Epithelial cell of proximal tubule (primary cell): ENCODE data around the gene CHRFAM7A. TPM values are rescaled to one million over a fixed set of nuclear protein-coding genes. Genes with fewer than 3 reads are reported as not detected.
"Not testable (repeated sequence)": the region's sequence is repeated elsewhere in the genome, so short reads cannot be mapped to it uniquely, and the experiment has no call there.

Experiments used
- DNase-seq: peaks from one replicate; pipeline ENCODE4 v3.0.0-alpha.2; 2011; ENCODE audit warnings: low read depth
- H3K4me3 ChIP-seq: 2 replicates; pipeline ENCODE4 v1.5.1; 2011; ENCODE audit warnings: low read depth, mild to moderate bottlenecking, low read length
- total RNA-seq: library from RNA; depleted of rRNA; stranded (reverse); fragments of >200 nt; gene quantifications from 2 replicates; pipeline ENCODE4 v1.2.3, GENCODE V29; 2015

Gene CHRFAM7A
- total RNA-seq, result 0.07 TPM in 1 of 2 replicates, not detected in the other

DNA sequence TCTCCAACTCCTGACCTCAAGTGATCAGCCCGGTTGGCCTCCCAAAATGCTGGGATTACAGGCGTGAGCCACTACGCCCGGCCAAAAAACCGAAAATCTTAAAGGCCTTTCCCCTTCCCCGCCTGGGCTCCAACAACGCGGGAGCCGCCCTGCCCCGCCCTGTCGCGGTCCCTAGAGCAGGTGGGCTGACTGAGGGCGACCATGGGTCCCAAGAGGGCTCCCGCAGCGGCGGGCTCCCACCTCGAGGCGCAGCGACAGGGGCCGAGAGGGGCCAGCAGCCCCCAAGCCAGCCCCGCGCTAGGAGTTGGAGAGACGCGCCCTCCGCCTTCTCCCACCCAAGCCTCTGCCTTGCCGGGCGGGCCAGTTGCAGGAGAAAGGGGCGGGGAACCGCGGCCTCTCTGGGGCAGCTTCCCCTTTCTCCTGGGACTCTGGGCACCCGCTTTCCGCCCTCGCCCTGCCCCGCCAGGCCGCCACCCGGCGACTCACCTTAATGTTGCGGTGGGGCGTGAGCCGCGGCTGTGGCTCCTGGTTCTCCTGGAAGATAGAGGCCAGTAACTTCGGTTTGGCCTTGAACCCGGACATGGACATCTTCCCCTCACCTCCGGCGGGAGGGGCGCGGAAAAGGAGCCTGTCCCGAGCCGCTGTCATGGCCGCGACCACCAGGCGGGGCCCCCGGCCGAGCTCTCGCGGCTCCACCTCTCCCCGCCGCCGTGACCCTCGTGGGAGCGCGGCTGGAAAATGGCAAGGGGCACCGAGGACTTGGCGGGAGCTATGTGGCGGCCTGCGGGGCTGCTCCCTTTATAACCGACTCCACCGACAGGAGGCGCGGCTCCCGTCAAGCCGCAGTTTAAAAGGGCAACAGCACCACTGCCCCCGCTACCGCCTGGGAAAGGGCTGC lies at the start of gene CHRFAM7A:
CHRFAM7A (minus strand) TSS at position 775 of the 898 bp plus-strand sequence. CDS start 10,189 bp downstream, outside the sequence.
- H3K4me3 ChIP-seq, DNase-seq: not testable (repeated sequence)

DNA sequence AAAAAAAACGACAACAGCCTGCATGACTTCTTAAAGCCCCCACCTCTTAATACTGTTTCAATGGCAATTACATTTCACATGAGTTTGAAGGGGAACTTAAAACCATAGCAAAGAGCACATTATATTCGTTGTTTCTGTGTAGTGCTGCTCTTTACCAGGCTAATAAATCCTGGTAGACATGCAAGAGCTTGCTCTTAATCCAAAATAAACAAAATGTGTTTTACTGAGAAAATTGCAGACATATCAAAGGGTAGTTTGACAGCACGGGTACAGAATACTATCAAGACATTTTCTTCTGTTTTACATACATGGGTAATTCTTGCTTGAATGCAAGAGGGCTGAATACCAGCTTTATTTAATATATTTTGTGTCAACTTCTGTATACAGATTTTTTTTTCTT lies 45.0 kb upstream of the CHRFAM7A start:
- not testable (repeated sequence) for DNase-seq

DNA sequence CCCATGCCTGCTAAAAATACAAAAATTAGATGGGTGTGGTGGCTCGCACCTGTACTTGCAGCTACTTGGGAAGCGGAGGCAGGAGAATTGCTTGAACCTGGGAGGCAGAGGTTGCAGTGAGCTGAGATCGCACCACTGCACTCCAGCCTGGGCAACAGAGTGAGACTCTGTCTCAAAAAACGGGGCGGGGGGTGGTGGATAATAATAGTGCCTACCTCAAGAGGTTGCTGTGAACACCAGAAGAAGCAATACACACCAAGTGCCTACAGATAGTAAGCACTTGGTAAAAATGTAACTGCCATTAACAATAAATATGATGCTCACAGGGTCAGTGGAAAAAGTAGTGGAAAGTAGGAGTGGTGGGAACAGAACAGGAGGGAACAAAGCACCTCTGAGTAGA lies 42.5 kb upstream of the CHRFAM7A start:
- DNase-seq, H3K4me3 ChIP-seq: not testable (repeated sequence)

More for the DNA sequence above, 45.0 kb upstream of the CHRFAM7A start:
- not testable (repeated sequence) for H3K4me3 ChIP-seq

DNA sequence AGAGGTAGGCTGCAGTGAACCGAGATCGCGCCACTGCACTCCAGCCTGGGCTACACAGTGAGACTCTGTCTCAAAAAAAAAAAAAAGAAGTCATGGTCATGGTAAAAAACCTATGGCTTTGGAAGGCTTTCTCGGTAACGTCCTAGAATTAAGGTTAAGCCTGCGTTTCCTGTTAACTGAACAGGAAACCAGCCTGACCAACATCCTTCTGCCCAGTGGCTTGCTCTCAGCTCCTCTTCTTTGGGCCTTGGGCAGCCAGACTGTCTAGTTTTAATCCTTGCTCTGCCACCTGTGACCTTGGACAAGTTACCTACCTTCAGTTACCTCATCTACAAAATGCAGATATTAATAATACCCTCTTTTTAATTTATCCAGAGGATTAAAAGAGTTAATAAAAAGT lies 27.4 kb upstream of the CHRFAM7A start:
- not testable (repeated sequence) for DNase-seq, H3K4me3 ChIP-seq

DNA sequence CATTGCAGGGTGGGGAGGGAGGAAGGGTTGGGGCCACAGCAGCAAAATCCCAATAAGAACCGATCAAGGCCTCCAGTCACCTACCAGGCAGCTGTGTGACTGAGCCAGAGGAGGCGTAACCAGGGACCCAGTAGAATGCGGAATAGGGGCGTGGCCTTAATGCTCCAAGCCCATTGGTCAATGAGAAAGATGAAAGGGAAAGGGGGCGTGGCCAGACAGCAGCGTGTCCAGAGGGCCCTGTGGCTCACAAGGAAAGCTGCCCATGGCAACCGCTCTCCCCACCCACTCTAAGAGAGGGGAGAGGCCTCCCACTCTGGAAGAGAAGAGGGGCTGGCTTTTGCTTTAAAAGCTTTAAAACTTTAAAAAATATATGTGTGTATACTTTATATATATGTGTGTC lies 20.8 kb upstream of the CHRFAM7A start, which contains the start of gene GOLGA8R:
GOLGA8R (minus strand) TSS at position 101 of the 400 bp plus-strand sequence; CDS start at position 3, 98 bp downstream.
- not testable (repeated sequence) for H3K4me3 ChIP-seq, DNase-seq

DNA sequence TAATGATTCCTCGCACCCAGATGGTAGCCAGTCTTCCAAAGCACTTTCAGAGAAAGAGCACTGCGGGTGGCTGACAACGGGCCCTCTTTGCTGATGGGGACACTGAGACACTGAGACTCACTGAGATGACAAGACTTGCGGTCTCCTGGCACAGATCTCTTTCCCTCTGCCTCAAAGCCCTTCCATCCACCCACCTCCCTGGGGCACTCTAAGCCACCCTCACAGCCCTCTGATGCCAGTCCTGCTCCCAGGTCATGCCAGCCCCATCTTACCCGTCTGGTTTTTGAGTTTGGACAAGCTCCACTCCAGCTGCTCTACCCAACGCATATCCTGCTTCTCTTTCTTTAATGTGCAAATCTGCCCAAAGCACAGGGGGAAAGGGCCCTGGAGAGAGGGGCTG lies 14.3 kb upstream of the CHRFAM7A start:
- not testable (repeated sequence) for DNase-seq, H3K4me3 ChIP-seq

DNA sequence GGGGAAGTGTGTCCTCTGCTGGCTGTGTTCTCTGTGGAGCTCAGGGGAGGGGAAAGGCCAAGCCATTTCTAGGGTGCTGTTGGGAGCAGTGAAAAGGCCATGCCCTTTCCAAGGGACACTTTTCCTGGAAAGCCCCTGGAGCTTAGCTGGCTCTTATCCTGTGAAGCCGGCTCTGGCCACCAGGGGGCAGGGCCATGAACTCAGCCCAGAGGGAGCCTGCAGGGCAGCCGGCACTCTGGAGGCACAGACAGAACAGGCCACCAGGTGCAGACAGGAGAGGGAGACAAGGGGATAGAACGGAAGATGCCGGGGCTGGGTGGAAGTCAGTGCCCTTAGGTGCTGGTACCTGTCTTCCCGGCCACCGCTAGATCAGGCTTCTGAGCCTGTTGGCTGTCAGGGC lies 5.6 kb upstream of the CHRFAM7A start:
- H3K4me3 ChIP-seq, DNase-seq: not testable (repeated sequence)

DNA sequence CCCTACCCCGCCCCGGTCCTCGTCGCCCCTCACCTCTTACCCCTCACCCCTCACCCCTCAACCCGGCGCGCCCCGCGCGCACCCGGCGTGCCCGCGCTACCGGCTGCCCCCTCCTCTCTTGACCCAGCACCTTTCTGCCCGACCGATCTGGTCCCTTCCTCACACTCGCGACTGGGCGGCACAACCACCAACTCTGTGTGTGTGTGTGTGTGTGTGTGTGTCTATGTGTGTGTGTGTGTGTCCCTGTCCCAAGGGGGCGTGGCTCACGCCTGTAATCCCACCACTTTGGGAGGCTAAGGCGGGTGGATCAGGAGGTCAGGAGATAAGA lies 288 bp upstream of the CHRFAM7A start:
- not testable (repeated sequence) for DNase-seq, H3K4me3 ChIP-seq

DNA sequence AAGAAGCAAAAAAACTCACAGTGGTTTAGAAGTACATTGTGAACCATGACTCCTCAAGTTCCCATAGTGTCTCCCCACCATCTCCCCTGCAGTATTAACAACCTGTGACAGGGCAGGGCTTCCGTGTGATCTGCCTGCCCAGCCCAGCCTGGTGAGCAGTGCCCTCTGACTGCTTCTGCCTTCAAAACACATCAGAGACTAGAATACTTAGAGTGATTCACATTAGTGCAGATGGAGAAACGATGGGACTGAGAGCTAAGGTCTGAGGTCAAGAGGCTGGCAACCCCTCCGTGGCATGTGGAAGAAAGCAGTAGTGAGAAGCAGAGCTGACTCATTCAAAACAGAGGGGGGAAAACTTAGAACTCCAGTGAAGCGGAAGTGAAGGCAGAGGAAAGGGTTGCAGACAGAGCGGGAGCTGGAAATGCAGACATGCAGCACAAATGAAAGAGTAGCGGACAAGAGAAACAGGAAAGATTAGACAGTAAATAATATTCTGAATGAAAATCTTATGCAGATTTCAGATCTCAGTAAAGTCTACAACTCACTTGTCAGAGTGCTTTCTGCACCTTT lies 6.9 kb downstream of the CHRFAM7A start:
- H3K4me3 ChIP-seq, DNase-seq: not testable (repeated sequence)

DNA sequence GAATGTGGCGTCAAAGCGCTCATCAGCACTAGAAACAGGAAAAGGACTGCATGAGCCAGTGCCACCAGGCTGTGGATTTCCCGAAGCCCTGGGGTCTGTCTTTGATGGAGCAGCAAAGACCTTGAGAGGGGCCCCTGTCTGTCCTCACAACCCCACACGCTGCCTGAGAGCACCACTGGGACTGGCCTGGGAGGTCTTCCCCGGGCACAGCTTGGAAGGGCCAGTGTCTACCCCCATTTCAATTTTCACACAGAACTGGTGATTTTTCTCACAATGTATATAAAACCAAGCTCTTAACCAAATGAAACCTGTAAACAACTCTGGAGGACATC lies 16.3 kb downstream of the CHRFAM7A start:
- not testable (repeated sequence) for DNase-seq, H3K4me3 ChIP-seq

DNA sequence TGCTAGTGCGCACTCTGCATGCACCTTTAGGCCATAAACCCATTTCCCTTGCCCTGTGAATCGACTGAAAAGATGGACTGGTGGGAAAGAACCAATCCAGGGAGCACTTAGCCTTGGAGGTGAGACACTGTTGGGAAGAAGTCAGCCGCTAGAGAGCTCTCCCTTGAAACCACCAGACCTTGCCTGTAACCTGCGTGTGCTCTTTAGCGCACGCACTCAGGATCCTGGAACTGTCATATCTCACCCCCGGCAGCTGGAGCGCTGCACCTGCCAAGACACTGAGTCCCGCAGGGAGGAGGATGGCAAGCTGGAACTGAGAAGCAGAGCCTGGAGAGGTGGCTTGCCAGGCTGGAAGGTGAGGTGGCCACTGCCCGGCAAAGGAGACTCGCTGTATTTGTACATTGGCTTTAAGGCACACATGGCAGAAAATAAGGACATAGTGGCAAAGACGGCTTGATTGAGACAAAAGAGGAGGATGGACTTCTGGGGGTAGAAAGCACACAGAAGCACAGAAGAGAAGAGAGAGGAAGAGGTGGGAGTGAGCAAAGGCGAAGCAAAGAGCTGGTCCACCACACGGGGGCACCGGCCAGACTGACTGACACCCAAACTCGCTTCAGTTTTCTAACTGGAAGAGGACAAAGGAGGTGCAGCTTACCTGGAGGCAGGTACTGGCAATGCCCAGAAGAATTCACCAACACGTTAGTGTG lies 16.8 kb downstream of the CHRFAM7A start:
- not testable (repeated sequence) for DNase-seq, H3K4me3 ChIP-seq

DNA sequence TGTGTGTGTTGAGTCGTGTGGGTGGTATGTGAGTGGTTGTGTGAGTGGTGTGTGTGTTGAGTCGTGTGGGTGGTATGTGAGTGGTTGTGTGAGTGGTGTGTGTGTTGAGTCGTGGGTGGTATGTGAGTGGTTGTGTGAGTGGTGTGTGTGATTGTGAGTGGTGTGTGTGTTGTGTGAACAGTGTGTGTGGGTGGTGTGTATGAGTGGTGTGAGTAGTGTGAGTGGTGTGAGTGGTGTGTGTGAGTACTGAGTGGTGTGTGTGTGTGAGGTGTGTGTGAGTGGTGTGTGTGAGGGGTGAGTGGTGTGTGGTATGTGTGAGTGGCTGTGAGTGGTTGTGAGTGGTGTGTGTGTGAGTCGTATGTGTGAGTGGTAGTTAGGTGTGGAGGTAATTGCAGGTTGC lies 17.5 kb downstream of the CHRFAM7A start:
- not testable (repeated sequence) for DNase-seq, H3K4me3 ChIP-seq

DNA sequence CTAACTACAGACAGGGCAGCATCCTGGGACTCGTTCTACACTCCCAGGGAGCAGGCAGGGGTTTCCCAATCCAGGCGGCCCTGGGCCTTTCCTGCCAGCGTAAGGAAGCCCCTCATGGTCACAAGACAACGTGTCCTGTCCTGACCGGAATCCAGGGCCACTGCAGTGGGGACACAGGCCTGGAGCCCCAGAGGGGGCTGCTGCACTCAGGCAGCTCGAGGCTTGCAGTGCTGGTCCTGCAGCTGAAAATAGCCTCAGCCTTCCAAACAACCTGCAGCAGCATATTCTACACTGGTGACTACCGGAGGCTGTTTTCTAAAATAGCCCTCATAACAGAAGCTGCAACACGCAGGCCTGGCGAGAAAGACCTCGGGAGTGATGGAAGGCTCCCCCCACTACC lies 18.5 kb downstream of the CHRFAM7A start:
- not testable (repeated sequence) for DNase-seq, H3K4me3 ChIP-seq

DNA sequence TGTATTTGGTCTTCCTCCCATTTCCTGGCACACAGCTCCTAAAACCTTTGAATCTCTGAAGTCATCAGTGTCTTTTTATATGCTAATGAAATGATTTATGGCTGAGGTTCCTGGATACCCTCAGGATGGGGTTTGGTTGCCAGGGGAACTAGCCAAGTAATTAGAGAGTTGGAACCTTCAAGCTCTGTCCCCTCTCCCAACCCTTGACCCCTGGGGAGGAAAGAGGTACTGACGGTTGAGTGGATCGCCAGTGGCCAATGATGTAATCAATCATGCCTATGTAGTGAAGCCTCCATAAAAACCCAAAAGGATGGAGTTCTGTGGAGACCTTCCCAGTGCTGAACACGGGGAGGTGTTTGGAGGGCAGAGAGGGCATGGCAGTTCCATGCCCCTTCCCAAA lies 25.1 kb downstream of the CHRFAM7A start:
- H3K4me3 ChIP-seq, DNase-seq: not testable (repeated sequence)

DNA sequence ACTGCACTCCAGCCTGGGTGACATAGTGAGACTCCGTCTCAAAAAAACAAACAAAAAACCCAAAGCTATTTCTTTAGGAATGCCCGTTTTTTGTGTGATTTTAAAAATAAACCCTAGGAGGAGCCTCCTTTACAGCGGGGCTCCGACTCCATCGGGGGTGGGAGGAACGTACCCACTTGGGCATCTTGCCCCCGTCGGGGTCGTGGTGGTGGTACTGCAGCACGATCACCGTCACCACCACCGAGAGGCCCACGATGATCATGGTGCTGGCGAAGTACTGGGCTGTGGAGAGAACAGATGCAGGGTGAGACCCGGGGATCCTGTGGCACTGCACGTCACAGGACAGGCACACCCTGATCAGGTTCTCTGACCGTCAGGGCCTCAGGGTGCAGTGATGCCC lies 26.1 kb downstream of the CHRFAM7A start:
- not testable (repeated sequence) for DNase-seq, H3K4me3 ChIP-seq

DNA sequence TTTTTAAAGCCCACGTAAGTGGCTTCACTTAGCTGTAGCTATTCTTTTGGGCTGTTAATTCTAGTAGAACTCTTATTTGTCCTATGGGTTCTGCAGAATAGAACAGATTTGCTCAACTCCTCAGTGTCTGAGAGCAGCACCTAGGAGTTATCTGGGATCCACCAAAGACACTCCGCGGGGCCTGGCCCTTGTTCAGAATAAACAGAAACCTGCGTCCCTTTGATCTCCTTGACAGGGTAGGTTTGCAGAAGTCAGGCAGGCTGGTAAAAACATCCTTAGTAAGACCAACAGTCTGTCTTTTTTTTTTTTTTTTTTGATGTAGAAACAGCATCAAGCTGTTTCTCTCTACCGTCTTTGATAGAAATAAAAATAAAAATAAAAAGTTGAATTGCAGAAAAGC lies 31.9 kb downstream of the CHRFAM7A start:
- not testable (repeated sequence) for H3K4me3 ChIP-seq, DNase-seq

DNA sequence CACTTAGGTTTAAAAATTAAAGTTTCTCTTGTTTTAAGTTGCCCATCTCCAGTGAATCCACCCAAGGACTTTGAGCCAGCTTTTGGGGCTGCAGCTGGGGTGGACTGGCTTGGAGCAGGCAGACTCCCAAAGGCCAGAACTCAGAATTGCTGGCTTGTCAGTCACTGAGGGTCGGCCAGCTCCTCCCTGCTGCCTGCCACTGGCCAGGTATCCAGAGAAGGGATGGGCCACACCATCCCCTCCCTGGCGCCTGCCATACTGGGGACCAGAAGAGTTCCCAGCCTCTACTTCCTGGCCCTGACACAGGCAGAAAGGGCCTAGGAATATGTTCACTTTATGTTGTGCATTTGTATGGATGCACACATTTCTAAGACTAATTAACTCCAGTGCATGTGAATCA lies 32.4 kb downstream of the CHRFAM7A start:
- not testable (repeated sequence) for H3K4me3 ChIP-seq, DNase-seq

DNA sequence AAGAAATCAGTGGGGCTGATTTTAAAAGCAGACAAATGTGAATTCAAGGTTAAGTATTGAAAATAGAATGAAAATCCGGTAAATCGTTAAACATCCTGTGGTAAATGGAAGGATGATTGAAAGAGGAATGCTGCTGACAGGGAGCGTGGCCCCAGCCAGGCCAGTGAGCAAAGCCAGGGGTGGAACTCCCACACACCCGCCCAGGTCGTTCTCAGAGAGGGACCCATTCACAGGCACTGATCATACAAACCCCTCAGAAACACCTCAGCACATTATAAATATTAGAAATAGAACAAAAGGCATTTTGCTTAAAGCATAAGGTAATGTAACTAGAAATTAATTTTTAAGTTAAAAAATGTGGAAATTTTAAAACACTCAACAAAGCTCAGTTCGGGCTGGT lies 38.3 kb downstream of the CHRFAM7A start:
- not testable (repeated sequence) for H3K4me3 ChIP-seq, DNase-seq

DNA sequence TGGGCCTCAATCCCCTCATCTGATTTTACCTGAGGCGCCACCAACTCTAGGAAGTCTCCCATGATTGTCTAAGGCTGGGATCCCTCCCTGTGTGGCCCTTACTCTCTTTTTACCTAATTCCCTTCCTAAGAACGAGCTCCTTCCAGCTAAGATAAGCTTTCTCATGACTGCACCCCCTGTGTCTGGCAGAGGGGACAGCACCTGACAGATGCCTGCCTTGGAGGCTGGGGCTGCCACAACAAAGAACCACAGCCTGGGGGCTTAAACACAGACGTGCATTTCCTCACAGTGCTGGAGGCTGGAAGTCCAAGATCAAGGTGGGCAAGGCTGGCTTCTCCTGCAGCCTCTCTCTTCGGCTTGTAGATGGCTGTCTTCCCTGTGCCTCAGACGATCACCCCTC lies 43.5 kb downstream of the CHRFAM7A start:
- H3K4me3 ChIP-seq, DNase-seq: not testable (repeated sequence)

DNA sequence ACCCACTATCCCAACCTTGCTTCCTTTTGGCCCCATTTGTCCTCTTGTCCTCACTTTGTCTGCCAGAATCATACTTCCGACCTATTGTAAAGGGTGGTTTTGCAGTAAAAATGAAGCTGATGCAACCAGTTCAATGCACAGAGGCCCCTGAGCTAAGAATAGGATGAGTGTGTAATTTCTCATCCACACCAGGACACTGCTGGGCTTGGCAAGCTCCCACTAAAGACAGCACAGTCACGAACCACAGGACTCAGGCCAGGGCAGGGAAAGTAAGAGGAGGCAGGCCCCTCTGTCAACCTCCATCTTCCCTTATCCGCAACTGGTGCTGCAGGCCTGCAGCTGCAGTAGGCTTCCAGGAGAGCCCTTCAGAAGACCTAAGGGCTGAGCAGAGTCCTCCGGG lies 56.8 kb downstream of the CHRFAM7A start:
- H3K4me3 ChIP-seq, DNase-seq: not testable (repeated sequence)
